GM19468 (cell line): ENCODE data around the gene USP14.

Experiments
- ATAC-seq: cut with Tn5 transposase; IDR thresholded peaks from one replicate; pipeline ENCODE4 v1.9.1; 2021; ENCODE audit warnings: mild to moderate bottlenecking, moderate library complexity, moderate number of reproducible peaks; ENCODE audit not compliant: unreplicated experiment; ENCODE audit errors: extremely low read depth

The USP14 gene

DNA sequence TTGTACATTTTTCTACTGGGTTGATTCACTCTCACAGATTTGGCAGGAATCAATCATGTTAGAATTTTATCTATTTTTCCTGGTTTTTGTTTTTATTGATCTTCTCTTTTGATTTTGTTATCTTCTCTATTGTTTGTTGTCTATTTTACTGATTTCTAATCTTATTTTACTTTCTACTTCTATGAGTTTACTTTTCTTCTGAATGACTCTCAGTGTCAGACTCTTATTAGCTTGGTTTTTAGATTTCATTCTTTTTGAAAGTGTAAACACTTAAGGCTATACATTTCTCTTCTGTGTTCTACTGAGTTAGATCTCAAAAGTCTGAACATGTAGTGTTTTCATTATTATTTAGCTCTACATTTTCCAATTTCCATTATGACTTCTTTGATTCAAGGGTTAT, 62.4 kb downstream of the USP14 start:
- no peak for ATAC-seq

DNA sequence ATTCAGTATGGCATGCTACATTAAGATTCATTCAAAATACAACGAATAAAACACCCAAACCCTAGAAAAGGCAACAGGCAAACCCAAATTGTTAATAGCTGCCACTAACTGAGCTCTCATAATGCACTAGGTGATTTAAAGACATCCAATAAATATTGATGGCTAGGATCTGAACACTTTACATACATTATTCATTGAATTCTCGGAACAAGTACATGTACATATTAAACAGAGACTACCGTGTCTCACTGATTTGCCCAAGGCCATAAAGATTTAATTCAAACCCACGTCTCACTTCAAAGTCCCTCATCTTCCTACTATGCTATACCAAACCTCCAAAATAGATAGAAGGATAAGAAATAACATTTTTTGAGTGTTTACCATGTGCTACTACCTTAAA, 67.4 kb downstream of the USP14 start:
- ATAC-seq: no peak

DNA sequence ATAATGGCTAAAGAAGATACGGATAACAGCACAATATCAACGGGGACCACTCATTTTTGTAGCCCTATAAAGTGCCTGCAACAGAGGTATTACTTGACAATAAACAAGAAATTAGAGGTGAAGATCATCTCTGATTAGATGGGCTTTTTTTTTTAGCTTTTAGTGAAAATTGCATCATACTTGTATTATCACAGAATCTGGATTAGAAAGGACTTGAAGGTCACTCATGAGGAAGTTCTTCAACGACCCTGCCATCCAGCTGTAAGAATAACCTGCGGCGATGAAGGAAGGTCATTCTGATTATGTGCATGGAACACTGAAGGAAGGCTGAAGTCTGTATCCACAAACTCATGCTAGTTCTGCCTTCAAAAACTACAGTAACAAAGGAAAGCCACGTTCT, 69.0 kb downstream of the USP14 start:
- ATAC-seq: no peak

DNA sequence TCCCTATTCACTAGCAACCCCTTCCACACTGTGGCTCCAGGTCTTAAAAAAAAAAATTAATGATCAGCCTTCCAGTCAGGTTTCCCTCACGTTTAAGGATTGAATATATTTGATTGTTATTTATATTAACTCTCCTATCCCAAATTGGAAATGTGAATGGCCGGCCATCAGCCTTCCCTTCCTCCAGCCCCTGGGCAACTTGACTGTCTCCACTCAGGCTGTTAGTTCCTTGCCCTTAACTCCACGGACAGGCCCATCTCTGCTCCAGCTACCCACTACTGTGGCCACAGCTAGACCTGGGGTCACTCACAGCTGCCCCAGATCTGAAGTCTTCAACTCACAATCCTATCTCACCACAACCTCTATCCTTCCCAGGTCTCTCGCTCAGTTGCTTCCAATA, 69.5 kb downstream of the USP14 start:
- no peak for ATAC-seq

DNA sequence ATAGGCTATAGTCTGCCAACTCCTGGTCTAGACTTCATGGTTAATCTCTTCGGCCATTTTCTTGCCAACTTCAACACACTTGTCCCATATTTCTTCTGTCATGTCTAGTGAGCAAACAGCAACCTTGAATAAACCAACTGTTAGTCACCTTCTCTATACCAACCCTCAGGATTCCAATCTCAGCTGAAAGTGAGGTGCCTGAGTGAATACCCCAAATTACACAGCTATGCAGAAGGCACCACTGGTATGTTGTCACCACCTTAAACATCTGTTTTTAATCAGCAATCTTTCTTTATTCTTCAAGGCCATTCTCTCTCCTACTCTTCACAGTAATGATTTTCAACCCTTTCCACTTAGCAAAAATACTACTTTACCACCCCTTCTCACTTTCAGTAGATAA, 70.2 kb downstream of the USP14 start:
- ATAC-seq: no peak

DNA sequence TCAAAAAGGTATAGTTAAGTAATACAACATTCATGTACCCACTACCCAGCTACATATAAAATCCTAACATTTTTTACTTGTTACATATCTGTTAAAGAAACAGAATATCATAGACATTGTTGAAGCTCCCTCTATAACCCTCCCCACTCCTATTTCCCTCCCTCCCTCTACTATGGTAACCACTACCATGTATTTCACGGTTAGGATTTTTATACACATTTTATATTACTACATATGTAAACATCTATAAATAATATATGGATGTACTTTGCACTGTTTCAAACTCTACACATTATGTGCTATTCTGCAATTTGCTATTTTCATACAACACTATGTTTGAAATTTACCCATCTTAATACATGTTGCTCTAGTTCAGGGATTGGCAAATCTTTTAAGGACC, 73.2 kb downstream of the USP14 start:
- no peak for ATAC-seq

DNA sequence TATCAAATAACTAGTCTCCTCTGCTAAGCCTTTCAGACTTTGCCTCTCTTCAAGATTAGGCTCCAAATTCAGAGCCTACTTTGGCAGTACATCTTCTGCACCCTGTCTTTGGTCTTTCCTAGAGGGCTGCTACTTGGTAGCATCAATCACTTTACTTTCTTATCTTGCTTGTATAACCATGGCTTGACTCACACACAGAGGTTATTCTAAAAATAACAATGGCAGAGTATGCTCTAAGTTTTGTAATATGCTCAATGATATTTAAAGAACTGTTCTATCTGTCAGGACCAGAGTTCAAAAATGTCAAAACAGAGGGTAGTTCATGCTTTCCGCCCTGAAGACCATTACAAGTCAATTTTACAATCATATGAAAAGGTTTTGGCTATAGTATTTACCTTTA, 81.8 kb downstream of the USP14 start:
- no peak for ATAC-seq

DNA sequence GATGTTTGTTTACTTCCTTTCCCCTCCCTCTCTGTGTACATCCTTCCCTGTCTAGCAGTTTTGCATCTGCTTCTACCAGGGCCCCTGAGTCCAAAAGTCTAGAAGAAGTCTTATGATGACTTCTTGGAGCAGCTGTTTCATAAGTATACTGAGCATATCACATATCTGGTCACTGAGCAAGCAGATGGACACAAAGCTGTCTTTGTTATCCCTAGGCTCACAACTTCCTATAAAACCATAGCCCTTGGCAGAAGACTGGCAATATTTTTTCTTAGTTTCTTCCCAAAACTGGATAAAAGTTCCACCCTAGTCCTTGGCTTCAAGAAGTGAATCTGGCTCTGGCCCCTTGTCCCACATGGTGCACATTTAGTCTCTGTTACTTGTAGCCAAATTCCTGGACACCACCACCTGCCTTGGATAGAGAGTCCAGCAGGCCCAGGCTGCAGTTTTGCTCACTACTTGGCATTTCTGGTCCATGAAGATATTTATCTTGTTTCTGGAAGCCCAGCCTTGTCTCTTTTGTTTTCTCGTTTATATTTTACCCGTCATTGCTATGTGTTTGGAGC, 87.0 kb downstream of the USP14 start:
- no peak for ATAC-seq

DNA sequence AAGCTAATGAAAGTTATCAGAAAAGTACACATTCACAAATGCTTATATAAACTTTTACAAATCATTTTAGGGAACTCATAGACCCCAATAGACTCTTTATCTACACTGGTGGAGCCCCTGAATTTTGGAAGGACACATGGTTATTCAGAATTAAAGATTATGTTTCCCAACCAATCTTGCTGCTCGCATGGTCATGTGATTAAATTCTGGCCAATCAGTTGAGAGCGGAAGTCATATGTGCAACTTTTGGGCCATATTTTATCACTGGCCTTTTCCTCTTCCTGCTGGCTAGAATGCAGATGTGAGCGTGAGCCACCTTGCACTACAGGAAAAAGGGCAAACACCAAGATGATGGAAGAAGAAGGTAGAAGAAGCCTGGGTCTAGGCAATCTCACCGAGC, 89.7 kb downstream of the USP14 start:
- no peak for ATAC-seq

DNA sequence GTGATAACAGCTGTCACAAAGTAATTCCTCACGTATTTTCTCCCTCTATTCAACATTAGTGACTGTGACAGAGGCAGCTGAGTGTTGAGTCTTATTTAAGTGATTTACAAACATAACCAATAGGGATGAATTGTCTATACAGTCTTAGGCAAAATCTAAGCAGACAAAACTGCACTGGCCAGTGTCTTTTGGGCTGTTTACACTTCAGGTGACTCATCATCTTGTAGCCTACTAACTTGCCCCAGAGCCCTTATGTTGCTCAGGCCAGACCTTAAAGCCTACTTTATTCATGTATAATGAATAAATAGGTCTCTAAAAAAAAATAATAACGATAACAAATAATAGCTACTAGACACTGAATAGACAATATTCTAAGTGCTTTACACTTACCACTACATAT, 92.3 kb downstream of the USP14 start:
- no peak for ATAC-seq

DNA sequence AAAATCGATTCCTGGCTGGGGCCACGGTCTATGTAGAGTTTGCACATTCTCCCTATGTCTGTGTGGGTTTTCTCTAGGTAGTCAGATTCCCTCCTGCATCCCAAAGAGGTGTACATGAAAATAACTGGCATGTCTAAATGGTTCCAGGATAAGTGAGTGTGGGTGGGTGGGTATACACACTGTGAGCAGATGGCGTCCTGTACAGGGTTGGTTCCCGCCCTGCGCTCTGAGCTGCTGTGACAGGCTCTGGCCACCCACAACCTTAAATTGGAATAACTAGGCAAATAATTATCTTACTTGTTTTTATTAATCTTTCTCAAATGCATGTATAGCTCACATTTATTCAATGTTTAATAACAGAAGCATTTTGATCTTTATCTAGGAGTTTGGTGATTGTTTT, 93.2 kb downstream of the USP14 start:
- no peak for ATAC-seq

DNA sequence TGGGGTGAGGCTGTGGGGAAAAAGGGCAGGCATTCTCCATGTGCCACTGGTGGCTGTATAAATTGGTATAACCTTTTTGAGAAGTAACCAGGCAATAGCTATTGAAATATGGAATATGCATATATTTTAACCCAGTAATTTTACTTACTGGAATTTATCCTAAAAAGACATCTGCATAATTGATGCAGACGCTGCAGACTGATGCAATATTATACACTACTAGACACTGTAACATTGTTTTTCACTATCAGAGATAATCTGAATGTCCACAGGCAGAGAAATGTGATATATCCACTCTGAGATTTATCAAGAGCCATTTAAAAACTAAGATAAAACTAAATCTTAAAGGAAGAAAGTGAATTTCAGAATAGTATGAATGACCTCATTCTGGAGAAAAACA, 94.8 kb downstream of the USP14 start:
- no peak for ATAC-seq

DNA sequence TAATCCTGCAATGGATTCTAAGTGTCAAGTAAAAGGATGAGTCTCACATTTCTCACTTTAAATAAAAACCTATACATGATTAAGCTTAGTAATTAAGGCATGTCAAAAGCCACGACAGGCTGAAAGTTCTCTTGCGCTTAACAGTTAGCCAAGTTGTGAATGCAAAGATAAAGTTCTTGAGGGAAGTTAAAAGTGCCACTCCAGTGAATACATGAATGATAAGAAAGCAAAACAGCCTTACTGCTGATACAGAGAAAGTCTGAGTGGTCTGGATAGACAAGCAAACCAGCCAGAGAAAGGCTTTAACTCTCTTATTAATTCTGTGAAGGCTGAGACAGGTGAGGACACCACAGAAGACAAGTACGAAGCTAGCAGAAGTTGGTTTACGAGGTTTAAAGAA, 96.8 kb downstream of the USP14 start:
- no peak for ATAC-seq

DNA sequence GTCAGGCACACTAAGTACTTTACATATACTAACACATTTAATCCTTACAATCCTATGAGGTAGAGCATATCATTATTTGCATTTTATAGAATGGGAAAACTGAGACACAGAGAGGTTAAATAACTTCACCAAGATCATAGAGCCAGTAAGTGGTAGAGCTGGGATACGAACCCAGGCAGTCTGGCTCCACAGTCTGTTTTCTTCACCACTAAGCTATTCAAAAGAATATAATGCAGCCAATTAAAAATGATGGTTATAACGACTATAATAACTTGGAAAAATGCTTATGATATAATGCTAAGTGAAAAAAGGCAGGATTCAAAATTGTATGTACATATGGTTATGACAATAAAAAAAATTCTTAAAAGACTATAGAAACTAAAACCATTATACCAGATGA, 102.2 kb downstream of the USP14 start:
- no peak for ATAC-seq

DNA sequence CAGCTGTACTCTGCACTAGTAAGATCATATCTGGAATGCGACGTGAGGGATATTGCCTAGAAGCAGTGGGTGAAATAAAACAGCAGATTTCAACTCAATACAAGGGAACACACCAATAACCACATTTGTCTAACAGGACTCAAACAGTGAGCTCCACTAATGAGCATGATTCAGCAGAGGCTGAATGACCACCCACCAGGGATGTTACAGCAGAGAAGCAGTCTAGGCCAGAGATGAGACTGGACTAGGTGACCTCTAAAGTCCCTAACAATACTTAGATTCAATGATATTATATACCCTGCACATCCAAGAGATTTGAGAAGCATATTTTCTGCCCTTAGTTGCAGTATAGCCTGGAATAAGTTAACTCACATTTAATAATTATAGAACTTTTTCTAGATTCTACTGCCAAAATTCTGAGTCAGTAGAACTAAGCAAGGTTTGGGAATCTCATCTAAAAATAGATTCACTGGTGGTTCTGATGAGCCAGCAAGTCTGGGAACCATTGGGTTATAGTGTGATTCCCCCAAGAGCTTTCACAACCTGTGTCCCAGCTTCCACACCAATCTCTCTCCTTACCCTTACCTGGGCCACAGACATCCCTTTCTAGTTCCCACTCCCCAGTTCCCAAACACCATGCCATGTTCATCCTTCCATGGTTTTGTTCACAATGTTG, 103.2 kb downstream of the USP14 start:
- ATAC-seq: no peak
